ENCODE data around the gene TMC3.

The TMC3 gene

DNA sequence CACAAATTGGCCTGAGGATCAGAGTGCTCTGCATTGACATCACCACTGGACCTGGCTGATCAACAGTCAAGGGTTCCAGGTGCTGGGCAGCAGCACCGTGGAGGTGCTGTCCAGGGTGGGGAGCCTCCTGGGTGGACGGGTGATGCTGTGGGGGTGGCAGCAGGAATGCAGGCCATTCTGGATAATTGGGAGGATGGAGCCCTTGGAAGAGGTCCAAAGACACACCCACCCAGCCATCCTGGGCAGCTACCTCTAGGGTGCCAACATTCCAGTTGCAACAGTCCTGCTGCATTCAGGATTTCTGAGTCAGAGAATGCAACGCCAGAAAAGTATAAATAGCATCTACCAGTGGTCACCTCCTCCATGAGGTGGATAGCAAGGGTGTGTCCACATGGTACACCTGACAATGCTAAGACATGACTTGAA lies 76.9 kb downstream of the TMC3 start:
- DNase-seq, result no peak

- DNase-seq, result peak; percentile 79
Observed at GRCh38 chr15:81296673-81297072, 77.3 kb downstream of the TMC3 start.

DNA sequence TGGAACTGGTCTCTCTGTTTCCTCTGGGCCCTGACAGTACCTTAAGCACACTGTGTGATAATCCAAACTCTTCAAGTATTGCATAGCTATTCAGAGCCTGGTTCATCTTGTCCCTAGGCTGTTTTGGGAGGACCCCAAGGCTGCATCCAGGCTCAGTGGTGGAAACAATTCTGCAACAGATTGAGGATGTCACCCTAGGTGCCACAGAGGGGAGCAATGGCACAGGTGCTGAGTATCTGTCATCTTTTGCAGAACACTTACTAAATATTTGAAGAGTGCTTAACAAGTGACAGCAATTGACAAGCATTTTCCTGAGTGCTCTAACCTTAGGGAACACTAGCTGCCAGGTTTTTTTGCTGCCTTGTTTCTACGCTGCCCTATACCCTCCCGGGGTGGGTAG lies 77.8 kb downstream of the TMC3 start:
- no peak for DNase-seq

- DNase-seq, result no peak
Observed at GRCh38 chr15:81295486-81296121, 78.4 kb downstream of the TMC3 start.

DNA sequence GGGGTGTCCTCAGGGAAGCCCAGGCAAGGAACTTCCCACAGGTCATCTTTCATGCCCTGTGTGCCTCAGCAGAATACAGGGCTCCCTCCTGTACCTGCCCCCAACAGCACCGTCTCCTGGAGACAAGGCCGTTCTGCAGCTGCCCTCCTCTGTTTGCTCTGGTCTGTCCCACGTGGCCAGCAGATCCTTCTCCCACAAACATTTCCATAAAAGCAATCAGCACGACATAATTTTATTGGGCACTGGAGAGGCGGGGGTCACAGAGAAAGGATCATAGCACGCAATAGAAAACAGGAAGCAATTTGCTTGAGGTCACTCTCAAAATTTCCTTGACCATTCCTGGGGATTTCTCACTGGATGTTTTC lies 79.5 kb downstream of the TMC3 start:
- no peak for DNase-seq

DNA sequence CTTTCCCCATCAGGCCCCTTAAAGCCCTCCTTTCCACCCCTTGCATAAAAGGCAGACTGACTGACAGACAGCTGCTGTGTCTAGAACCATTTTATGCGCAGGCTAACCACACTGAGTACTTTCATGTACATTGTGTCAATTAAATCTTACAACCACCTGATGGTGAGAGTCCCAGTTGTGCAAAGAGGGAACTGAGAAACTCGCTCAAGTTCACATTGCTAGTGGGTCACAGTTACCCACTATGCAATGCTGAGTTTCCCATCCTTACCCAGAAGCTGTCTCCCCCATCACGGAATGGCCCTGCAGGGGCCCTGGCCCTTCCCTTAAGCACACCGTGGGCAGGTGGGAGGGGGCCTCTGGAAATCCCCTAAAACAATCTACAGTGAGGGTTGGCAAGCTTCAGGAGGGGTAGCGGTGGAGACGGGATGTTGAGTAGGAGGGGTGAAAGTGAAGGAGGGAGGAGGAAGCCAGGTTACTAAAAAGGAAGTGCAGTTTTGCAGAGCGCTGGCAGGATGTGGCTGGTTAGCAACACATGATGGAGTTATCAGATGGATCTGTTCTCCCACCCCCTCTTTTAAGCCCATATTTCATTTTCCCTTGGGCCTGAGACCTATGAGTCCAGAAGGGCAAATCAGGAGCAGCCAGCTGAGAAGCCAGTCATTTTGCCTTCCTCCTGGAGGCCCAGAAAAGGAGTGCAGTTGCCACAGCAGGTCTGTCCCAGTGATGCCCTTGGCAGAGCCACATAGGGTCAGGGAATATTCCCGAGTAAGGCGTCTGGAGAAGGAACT lies 80.1 kb downstream of the TMC3 start:
- peak; percentile 71 for DNase-seq

GRCh38 chr15:81292523-81293001 lies 81.5 kb downstream of the TMC3 start:
- no peak for DNase-seq

- no peak for DNase-seq
Observed at GRCh38 chr15:81291916-81292522, 82.0 kb downstream of the TMC3 start.

DNA sequence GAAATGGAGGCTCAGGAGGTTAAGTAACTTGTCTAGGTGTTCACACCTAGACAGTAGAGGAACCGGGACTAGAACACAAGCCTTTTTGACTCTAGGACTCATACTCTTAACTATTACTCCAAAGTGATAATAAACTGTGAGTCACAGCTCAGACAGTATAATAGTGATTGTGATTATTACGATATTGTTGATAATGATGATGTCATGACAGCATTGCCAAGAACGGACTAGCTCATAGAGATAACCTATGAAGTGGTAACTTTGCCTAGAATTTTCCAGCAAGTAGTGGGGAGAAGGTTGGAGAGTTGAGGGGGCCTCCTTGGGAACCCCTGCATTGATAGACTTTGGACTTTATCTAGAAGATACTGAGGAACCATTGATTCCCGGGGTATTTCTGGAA lies 84.1 kb downstream of the TMC3 start:
- no peak for DNase-seq

DNA sequence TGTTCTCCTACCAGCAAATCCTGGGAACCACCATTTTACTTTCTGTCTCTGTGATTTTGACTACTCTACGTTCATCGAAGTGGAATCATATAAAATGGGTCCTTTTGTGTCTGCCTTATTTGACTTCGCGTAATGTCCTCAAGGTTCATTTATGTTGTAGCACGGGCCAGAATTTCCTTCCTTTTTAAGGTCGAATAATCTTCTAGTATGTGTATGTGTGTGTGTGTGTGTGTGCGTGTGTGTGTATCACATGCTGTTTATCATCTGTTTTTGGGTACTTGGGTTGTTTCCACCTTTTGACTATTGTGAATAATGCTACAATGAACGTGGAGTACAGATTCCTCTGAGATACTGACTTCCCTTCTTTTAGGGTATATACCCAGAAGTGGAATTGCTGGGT lies 85.4 kb downstream of the TMC3 start:
- DNase-seq, result no peak

DNA sequence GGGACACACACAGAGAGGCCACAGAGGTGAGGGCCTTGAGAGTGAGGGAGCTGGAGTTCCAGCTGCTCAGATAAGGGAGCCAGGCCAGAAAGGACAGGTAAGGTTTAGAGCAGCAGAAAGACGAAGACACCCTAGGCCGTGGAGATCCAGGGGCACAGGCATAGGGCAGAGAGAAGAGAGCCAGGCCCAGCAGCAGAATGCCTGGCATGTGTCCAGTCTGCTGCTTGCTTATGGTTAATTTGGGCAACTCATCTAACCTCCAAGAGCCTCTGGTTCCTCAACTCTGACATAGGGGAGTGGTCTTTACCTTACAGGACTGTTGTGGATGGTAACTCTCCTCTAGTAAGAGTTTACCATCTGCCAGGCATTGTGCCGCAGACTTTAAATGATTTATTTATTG lies 86.0 kb downstream of the TMC3 start:
- no peak for DNase-seq

GRCh38 chr15:81286621-81287121 lies 87.3 kb downstream of the TMC3 start:
- peak; percentile 28 for DNase-seq

- no peak for DNase-seq
Observed at GRCh38 chr15:81285461-81285860, 88.6 kb downstream of the TMC3 start.

DNA sequence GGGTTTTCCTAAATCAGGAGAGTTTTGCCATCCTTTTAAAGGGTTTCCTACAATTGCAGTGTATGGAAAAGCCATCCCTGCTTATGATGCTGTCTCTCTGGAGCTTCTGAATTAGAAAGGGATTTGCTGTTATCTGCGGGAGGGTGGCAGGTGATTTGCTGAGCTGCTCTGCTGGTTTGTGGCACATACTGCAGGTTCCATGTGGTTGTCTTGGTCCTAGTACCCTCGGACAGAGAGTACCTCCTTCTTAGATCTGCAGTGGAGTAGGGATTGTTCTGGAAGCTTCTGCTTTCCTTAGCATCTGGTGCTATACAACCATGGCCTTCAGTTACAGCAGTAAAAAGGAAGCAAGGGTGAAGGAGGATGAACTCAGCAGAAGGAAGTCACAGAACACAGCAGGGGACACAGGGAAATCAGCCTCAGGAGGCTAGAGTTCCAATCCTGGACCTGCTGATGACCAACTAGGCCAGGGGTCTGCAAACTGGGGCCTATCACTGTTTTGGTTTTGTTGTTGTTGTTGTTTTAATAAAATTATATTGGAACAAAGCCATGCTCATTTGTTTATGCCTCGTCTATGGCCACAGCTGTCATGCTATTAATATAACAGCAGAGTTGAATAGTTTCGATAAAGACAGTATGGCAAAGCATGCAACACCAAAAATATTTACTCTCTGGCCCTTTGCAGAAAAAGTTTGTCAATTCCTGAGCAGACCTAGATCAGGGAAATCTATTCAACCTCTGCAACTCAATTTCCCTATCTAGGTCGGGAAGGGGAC lies 89.6 kb downstream of the TMC3 start:
- DNase-seq, result no peak

DNA sequence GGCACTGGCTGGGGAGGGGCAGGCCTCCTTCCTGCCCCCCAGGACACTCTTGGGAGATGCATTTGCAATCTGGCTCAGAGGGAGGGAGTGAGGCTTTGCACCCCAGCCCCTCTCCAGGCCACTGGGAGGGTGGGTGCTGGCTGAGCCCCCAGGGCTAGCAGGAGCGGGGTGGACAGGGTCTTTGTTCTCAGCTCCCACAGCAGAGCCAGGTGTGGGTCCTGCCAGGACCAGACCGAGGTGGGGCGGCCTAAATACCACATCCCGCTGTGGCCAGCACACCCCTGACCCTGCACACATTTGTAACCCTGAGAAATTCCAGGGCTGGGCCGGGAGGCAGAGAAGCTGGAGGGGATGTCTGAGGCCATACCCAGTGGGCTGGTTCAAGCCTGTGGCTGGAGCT lies 91.1 kb downstream of the TMC3 start:
- no peak for DNase-seq

- no peak for DNase-seq
Observed at GRCh38 chr15:81282606-81282895, 91.5 kb downstream of the TMC3 start.

- no peak for DNase-seq
Observed at GRCh38 chr15:81281766-81282605, 92.0 kb downstream of the TMC3 start.

DNA sequence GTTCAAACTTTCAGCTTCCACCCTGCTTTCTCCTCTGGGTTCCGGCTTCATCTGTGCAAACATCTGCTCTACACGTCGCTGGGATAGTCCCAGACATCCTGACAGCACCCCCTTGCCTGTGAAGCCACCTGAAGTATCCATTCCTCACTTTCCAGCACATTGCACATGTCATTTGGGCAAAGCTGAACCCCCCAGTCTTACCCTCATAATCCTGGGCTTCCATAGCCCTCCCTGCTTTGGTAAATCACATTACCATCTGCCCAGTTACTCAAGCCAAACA lies 92.6 kb downstream of the TMC3 start:
- DNase-seq, result no peak

All from hematopoietic multipotent progenitor cell treated with erythropoietin and hydrocortisone succinate and interleukin-3 and kit ligand, for 6 days (in vitro differentiated cells).